NT2/D1 (cell line): ENCODE data around the gene GABBR2.

Source experiments
- DNase-seq: peaks from one replicate; pipeline ENCODE4 v3.0.0-alpha.2; 2011; ENCODE audit warnings: low read depth, low spot score
- H3K27me3 ChIP-seq: 2 replicates; pipeline ENCODE4 v1.6.0; 2011; ENCODE audit warnings: mild to moderate bottlenecking; ENCODE audit not compliant: insufficient read length, insufficient read depth
- H3K36me3 ChIP-seq: 2 replicates; pipeline ENCODE4 v1.6.1; 2011; ENCODE audit warnings: mild to moderate bottlenecking, low read length, mixed read lengths; ENCODE audit not compliant: insufficient read depth, insufficient read length
- H3K4me1 ChIP-seq: 2 replicates; pipeline ENCODE4 v1.5.1; 2011; ENCODE audit not compliant: insufficient read depth, insufficient read length
- H3K4me3 ChIP-seq: 2 replicates; pipeline ENCODE4 v1.5.1; 2011; ENCODE audit warnings: low read depth; ENCODE audit not compliant: insufficient read length
- H3K9ac ChIP-seq: 2 replicates; pipeline ENCODE4 v1.6.0; 2011; ENCODE audit warnings: low read depth; ENCODE audit not compliant: insufficient read length
- H3K9me3 ChIP-seq: 2 replicates; pipeline ENCODE4 v1.5.1; 2011; ENCODE audit warnings: mild to moderate bottlenecking, low read length; ENCODE audit not compliant: insufficient read depth
- SUZ12 ChIP-seq: IDR thresholded peaks from 2 replicates; pipeline ENCODE4 v1.6.1; 2011; ENCODE audit not compliant: insufficient read length, insufficient read depth; ENCODE audit errors: extremely low read depth
- YY1 ChIP-seq: IDR thresholded peaks from 2 replicates; pipeline ENCODE4 v1.6.1; 2011; ENCODE audit not compliant: insufficient read length, insufficient read depth
- ZNF274 ChIP-seq: IDR thresholded peaks from 2 replicates; pipeline ENCODE4 v1.6.1; 2011; ENCODE audit warnings: mild to moderate bottlenecking, low read depth, low read length

GABBR2 gene

DNA sequence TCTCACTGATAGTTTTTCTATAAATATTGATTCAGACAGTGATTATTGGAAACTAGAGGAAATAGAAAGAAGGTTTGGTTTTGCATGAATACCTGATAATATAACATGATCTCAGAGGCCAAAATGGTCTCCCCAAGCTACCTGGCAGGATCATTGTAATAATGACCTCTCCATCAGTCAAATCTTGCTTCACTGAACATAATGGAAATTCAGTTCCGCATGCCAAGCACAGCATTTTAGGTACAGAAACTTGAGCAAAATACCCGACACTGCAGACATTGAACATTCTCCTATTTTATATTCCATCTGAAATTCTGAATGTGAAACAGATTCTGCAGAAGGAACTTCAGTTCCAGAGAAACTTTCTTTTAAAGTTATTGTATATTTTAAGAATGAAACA is 444.2 kb downstream of the GABBR2 start:
- no peak for DNase-seq
- H3K9ac ChIP-seq: no peak overlapping the region
- no peaks in the 10 kb centered on the region for H3K36me3 ChIP-seq
- no peaks in the 10 kb centered on the region for H3K4me1 ChIP-seq
- H3K27me3 ChIP-seq: no peaks in the 10 kb centered on the region
- TF ChIP-seq ZNF274: no peak
- TF ChIP-seq SUZ12: no peak
- no peak for TF ChIP-seq YY1
- no peaks in the 10 kb centered on the region for H3K9me3 ChIP-seq
- no peak overlapping the region for H3K4me3 ChIP-seq

- DNase-seq: peak; percentile 83
- no peaks in the 10 kb centered on the region for H3K36me3 ChIP-seq
- no peak for TF ChIP-seq ZNF274
Observed at GRCh38 chr9:98263482-98264357, 445.0 kb downstream of the GABBR2 start.

DNA sequence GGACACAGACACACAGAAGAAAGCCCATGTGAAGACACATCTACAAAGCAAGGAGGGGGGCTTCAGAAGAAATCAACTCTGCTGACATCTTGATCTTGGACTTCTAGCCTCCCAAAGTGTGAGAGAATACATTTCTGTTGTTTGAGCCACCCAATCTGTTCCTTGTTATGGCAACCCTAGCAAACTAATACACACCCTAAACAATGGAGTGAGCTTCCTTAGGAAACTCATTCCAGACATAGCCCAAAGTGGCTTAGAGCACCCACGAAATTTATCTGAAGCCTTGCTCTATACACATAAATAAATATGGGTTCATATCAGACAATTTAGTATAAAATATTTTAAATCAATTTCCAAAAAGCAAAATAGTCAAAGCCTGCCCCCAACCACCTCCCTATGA is 445.7 kb downstream of the GABBR2 start:
- H3K4me1 ChIP-seq: no peaks in the 10 kb centered on the region
- TF ChIP-seq YY1 (no peak), ZNF274 (no peak), SUZ12 (no peak)
- H3K4me3 ChIP-seq: no peak overlapping the region
- H3K27me3 ChIP-seq: no peaks in the 10 kb centered on the region
- H3K36me3 ChIP-seq: no peaks in the 10 kb centered on the region
- no peak for DNase-seq
- H3K9me3 ChIP-seq: no peaks in the 10 kb centered on the region
- no peak overlapping the region for H3K9ac ChIP-seq

More at GRCh38 chr9:98263482-98264357, 445.0 kb downstream of the GABBR2 start:
- no peaks in the 10 kb centered on the region for H3K4me1 ChIP-seq
- no peaks in the 10 kb centered on the region for H3K27me3 ChIP-seq
- H3K4me3 ChIP-seq: no peak overlapping the region
- H3K9ac ChIP-seq: no peak overlapping the region
- H3K9me3 ChIP-seq: no peaks in the 10 kb centered on the region

GRCh38 chr9:98262056-98262455 is 446.7 kb downstream of the GABBR2 start:
- H3K4me1 ChIP-seq: no peaks in the 10 kb centered on the region
- H3K36me3 ChIP-seq: no peaks in the 10 kb centered on the region
- H3K4me3 ChIP-seq: no peak overlapping the region
- H3K27me3 ChIP-seq: no peaks in the 10 kb centered on the region
- H3K9ac ChIP-seq: no peak overlapping the region
- DNase-seq: no peak
- H3K9me3 ChIP-seq: no peaks in the 10 kb centered on the region
- TF ChIP-seq ZNF274: no peak
- no peak for TF ChIP-seq SUZ12
- no peak for TF ChIP-seq YY1

- no peak for DNase-seq
- Histone ChIP-seq H3K9me3 (no peaks in the 10 kb centered on the region), H3K4me3 (no peak overlapping the region), H3K4me1 (no peaks in the 10 kb centered on the region), H3K27me3 (no peaks in the 10 kb centered on the region), H3K9ac (no peak overlapping the region), H3K36me3 (no peaks in the 10 kb centered on the region)
- TF ChIP-seq ZNF274: no peak
- TF ChIP-seq YY1: no peak
- TF ChIP-seq SUZ12: no peak
Observed at GRCh38 chr9:98260635-98261034, 448.1 kb downstream of the GABBR2 start.

DNA sequence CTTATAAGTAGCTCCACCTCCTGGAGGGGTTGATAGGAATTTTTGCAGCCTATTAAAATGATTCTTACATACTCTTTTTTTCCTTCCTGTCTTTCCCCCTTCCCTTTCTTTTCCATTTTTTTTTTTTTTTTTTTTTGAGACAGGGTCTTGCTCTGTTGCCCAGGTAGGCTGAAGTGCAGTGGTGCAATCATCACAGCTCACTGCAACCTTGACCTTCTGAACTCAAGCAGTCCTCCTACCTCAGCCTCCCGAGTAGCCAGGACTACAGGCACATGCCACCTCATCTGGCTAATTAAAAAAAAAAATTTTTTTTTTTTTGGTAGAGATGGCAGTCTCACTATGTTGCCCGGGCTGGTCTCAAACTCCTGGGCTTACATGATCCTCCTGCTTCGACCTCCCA is 448.9 kb downstream of the GABBR2 start:
- Histone ChIP-seq H3K36me3 (no peaks in the 10 kb centered on the region), H3K4me1 (no peaks in the 10 kb centered on the region), H3K9ac (no peak overlapping the region), H3K9me3 (no peaks in the 10 kb centered on the region), H3K27me3 (peaks cover 6% of the 10 kb centered on the region), H3K4me3 (no peak overlapping the region)
- no peak for DNase-seq
- TF ChIP-seq ZNF274 (no peak), YY1 (no peak), SUZ12 (no peak)

- peaks cover 3% of the 10 kb centered on the region for H3K4me1 ChIP-seq
- H3K9ac ChIP-seq: peak overlapping the region; percentile 93
- H3K4me3 ChIP-seq: peak overlapping the region; percentile 71
- no peaks in the 10 kb centered on the region for H3K9me3 ChIP-seq
- peaks cover 12% of the 10 kb centered on the region for H3K27me3 ChIP-seq
- no peak for DNase-seq
- H3K36me3 ChIP-seq: peaks cover 16% of the 10 kb centered on the region
- TF ChIP-seq ZNF274 (no peak), SUZ12 (no peak), YY1 (no peak)
Observed at GRCh38 chr9:98256756-98257155, 452.0 kb downstream of the GABBR2 start.
